Peyer's patch (tissue), 4 donors: ENCODE measurements around the gene KDM4C. TPM values are rescaled to one million over a fixed set of nuclear protein-coding genes. Genes with fewer than 3 reads are reported as not detected.

Experiments
- DNase-seq, 3 donors: peaks; one replicate each; pipeline ENCODE4 v3.0.0-alpha.2; 2017 to 2019
- H3K27ac ChIP-seq, 4 donors: fragments of 200-600 bp; sonication (generic); one replicate each; pipeline ENCODE4 v1.5.1; 2016 to 2019
- H3K27me3 ChIP-seq, 2 donors: fragments of 200-600 bp; sonication (generic); one replicate each; pipeline ENCODE4 v1.5.1; 2019
- H3K36me3 ChIP-seq, 3 donors: fragments of 200-600 bp; sonication (generic); one replicate each; pipeline ENCODE4 v1.5.1; 2016 to 2019
- H3K4me1 ChIP-seq, 4 donors: fragments of 200-600 bp; sonication (generic); one replicate each; pipeline ENCODE4 v1.5.1; 2016 to 2019
- H3K4me3 ChIP-seq, 4 donors: fragments of 200-600 bp; sonication (generic); 1 replicate in 3 of 4; 2 replicates in 1 of 4; pipeline ENCODE4 v1.5.1; 2016 to 2019; ENCODE audit warnings: mild to moderate bottlenecking in 1 of 4
- H3K9me3 ChIP-seq, 4 donors: fragments of 200-600 bp; sonication (generic); one replicate each; pipeline ENCODE4 v1.5.1; 2016 to 2019; ENCODE audit warnings: mild to moderate bottlenecking in 1 of 4
- CTCF ChIP-seq, 6 experiments: fragments of 450-650 bp in 4 of 6; fragments of 200-600 bp in 2 of 6; sonication (generic) in 1 of 6; IDR thresholded peaks; one replicate each; pipeline ENCODE4 v1.5.1; 2017 to 2019; ENCODE audit warnings: antibody characterized with exemption in 6 of 6, mild to moderate bottlenecking in 3 of 6, moderate library complexity in 1 of 6
- POLR2A ChIP-seq, 2 donors: fragments of 450-650 bp; IDR thresholded peaks; one replicate each; pipeline ENCODE4 v1.5.1; 2017; ENCODE audit warnings: antibody characterized with exemption in 2 of 2, mild to moderate bottlenecking in 2 of 2, moderate library complexity in 2 of 2
- total RNA-seq, 4 donors: library from RNA; depleted of rRNA; stranded (reverse); fragments of >200 nt; gene quantifications; one replicate each; pipeline ENCODE4 v1.1.0, GENCODE V29; 2016

KDM4C gene
- total RNA-seq, 4 donors from 2014 or later = 90.7 to 125 (median 107) TPM

DNA sequence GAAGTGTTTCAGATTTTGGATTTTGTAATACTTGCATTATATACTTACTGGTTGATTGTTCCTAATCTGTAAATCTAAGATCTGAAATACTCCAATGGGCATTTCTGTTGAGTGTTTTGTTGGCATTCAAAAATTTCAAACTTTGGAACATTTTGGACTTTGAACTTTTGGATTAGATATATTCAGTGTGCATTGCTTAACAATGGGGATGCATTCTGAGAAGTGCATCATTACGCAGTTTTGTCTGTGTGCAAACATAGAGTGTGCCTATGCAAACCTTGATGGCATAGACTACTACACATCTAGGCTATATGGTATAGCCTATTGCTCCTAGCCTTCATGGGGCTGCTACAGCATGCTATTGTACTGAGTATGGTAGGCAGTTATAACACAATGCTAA is 325.4 kb downstream of the KDM4C start:
- Histone ChIP-seq H3K9me3 (no peaks in the 10 kb centered on the region), H3K4me3 (no peak overlapping the region), H3K27ac (no peak overlapping the region), H3K4me1 (no peaks in the 10 kb centered on the region), H3K27me3 (no peaks in the 10 kb centered on the region), H3K36me3 (no peaks in the 10 kb centered on the region)
- no peak for TF ChIP-seq POLR2A (IDR thresholded peaks at IDR 0.05)
- TF ChIP-seq CTCF (IDR thresholded peaks at IDR 0.05) = no peak
- DNase-seq = no peak

- no peaks in the 10 kb centered on the region for H3K27me3 ChIP-seq
- no peak for DNase-seq
- no peaks in the 10 kb centered on the region for H3K36me3 ChIP-seq
- no peaks in the 10 kb centered on the region for H3K4me1 ChIP-seq
- TF ChIP-seq POLR2A (IDR thresholded peaks at IDR 0.05) (no peak), CTCF (IDR thresholded peaks at IDR 0.05) (no peak)
- H3K27ac ChIP-seq = no peak overlapping the region
- H3K4me3 ChIP-seq = no peak overlapping the region
- H3K9me3 ChIP-seq = no peaks in the 10 kb centered on the region
Measured at GRCh38 chr9:7085357-7085756, 327.6 kb downstream of the KDM4C start.

DNA sequence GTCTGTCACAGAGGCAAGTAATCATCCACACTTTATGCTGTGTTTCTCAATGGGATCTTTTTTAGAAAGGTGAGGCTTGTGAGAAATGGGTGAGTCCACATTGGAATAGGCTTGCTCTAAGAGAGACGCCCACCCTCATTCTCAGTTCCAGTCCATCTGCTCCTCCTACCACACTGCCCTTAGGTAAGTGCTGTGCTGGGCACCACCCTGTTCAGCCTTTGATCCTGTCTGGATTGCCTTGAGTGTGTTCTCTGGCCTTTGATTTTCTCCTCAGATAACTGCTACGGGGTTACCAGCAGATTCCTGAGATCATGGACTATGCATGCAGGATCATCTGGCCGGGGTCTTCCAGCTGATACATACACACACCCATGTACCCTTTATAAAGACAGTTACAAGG is 328.6 kb downstream of the KDM4C start:
- H3K36me3 ChIP-seq = no peaks in the 10 kb centered on the region
- no peaks in the 10 kb centered on the region for H3K27me3 ChIP-seq
- TF ChIP-seq POLR2A (IDR thresholded peaks at IDR 0.05) = no peak
- no peak for TF ChIP-seq CTCF (IDR thresholded peaks at IDR 0.05)
- no peak overlapping the region for H3K4me3 ChIP-seq
- H3K27ac ChIP-seq = no peak overlapping the region
- H3K9me3 ChIP-seq = no peaks in the 10 kb centered on the region
- no peaks in the 10 kb centered on the region for H3K4me1 ChIP-seq
- DNase-seq = no peak

DNA sequence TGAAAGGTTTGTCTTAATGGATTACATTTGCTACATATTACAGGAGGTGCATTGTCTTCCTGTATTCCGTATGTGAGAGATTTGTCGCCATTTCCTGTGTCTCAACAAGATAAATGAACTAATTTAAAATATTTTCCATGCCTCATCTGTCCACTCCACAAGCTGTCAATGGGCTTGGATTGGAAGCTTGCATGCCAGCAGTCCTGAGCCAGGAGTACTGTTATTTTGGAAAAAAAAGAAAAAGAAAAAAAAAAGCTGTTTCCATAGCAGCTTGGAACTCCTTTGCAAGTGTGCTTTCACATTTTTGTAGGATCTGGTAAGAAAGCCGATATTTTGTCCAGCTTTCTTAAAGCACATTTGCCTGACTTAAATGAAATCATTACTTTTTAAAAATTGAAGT is 330.8 kb downstream of the KDM4C start:
- TF ChIP-seq CTCF (IDR thresholded peaks at IDR 0.05) (no peak), POLR2A (IDR thresholded peaks at IDR 0.05) (no peak)
- DNase-seq = no peak

GRCh38 chr9:7089406-7090193 is 331.8 kb downstream of the KDM4C start:
- Histone ChIP-seq H3K27ac (no peak overlapping the region), H3K27me3 (no peaks in the 10 kb centered on the region), H3K4me1 (no peaks in the 10 kb centered on the region), H3K36me3 (no peaks in the 10 kb centered on the region), H3K9me3 (no peaks in the 10 kb centered on the region), H3K4me3 (no peak overlapping the region)
- no peak for TF ChIP-seq POLR2A (IDR thresholded peaks at IDR 0.05)
- TF ChIP-seq CTCF (IDR thresholded peaks at IDR 0.05) = no peak
- no peak for DNase-seq

More for the DNA sequence above, 330.8 kb downstream of the KDM4C start:
- H3K36me3 ChIP-seq = no peaks in the 10 kb centered on the region
- no peaks in the 10 kb centered on the region for H3K27me3 ChIP-seq
- no peaks in the 10 kb centered on the region for H3K9me3 ChIP-seq
- H3K4me3 ChIP-seq = no peak overlapping the region
- no peak overlapping the region for H3K27ac ChIP-seq
- no peaks in the 10 kb centered on the region for H3K4me1 ChIP-seq
